Right hindlimb (tissue), 1 donor: ENCODE results near the gene TSTD1.
A peak's percentile ranks its signal among the peaks of the same experiment; 100 is the strongest.
"Not testable (repeated sequence)": the region's sequence is repeated elsewhere in the genome, so short reads cannot be mapped to it uniquely, and the experiment has no call there.

Source experiments
- DNase-seq: peaks from one replicate; pipeline ENCODE4 v3.0.0-alpha.2; 2018

The TSTD1 gene

DNA sequence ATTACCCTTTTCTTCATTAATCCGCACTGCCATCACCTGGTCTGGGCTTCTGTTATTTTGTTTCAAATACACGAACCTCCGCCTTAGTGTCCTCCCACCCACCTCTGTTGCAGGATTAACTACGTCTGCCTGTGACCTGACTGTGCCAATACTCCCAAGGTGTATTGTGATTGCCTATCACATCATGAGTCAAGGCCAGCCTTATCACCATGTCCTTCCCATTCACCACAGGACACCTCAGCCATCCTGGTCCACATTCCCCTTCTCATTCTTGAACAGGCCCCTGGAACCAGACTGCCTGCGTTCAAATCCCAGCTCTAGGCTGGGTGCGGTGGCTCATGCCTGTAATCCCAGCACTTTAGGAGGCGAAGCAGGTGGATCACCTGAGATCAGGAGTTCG is 32.2 kb downstream of the TSTD1 start:
- no peak for DNase-seq

DNA sequence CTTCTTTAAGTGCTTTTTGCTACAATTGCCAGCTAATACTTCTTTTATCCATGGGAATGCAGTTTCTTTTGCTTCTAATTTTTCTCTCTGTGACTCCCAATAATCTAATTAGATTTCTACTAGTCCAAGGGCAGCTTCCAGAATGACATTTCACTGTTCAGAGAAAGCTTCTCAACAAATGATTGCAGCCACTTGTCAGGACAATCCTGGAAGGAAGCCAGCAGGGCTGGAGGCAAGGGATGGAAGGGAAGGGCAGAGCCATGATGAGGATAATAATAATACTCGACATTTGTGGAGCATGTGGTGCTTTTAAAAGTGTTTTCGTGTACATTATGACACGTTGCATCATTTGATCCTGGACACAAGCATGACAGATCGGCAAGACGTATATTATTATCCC is 37.2 kb downstream of the TSTD1 start:
- DNase-seq = no peak

GRCh38 chr1:161000736-161001480 is 37.9 kb downstream of the TSTD1 start:
- no peak for DNase-seq

GRCh38 chr1:160999376-160999775 is 39.4 kb downstream of the TSTD1 start:
- no peak for DNase-seq

GRCh38 chr1:160997323-160998038 is 41.3 kb downstream of the TSTD1 start:
- peak; percentile 43 for DNase-seq

- DNase-seq = no peak
Measured at GRCh38 chr1:160996178-160996577, 42.6 kb downstream of the TSTD1 start.

GRCh38 chr1:160993544-160994193 is 45.1 kb downstream of the TSTD1 start:
- DNase-seq = no peak

- not testable (repeated sequence) for DNase-seq
Measured at GRCh38 chr1:160992036-160992435, 46.7 kb downstream of the TSTD1 start.
